ENCODE results near the gene AKAP13. TPM values are rescaled to one million over a fixed set of nuclear protein-coding genes. Genes with fewer than 3 reads are reported as not detected.

Gene AKAP13
- total RNA-seq, 1 donor from 2014 or later: 284 TPM

GRCh38 chr15:85404176-85404917 lies 23.9 kb downstream of the AKAP13 start:
- intact Hi-C loops (cut with micrococcal nuclease): no loop called here
- ATAC-seq (peak; percentile 21), DNase-seq (no peak)

- no peak for DNase-seq
- ATAC-seq: no peak
- intact Hi-C loops (cut with micrococcal nuclease): no loop called here
Measured at GRCh38 chr15:85404918-85405866, 24.8 kb downstream of the AKAP13 start.

GRCh38 chr15:85406916-85407315 lies 26.5 kb downstream of the AKAP13 start:
- intact Hi-C loops (cut with micrococcal nuclease): no loop called here
- DNase-seq (no peak), ATAC-seq (no peak)

GRCh38 chr15:85407421-85408269 lies 27.2 kb downstream of the AKAP13 start:
- intact Hi-C loops (cut with micrococcal nuclease): no loop called here
- no peak for DNase-seq
- ATAC-seq: peak; percentile 28

GRCh38 chr15:85408270-85408746 lies 27.9 kb downstream of the AKAP13 start:
- DNase-seq: no peak
- intact Hi-C loops (cut with micrococcal nuclease): no loop called here
- no peak for ATAC-seq

GRCh38 chr15:85412066-85412465 lies 31.7 kb downstream of the AKAP13 start:
- ATAC-seq (no peak), DNase-seq (no peak)
- intact Hi-C loops (cut with micrococcal nuclease): no loop called here

- ATAC-seq (peak; percentile 76), DNase-seq (peak; percentile 43)
- intact Hi-C loops (cut with micrococcal nuclease): no loop called here
Measured at GRCh38 chr15:85412956-85413854, 32.8 kb downstream of the AKAP13 start.

GRCh38 chr15:85414037-85414436 lies 33.6 kb downstream of the AKAP13 start:
- ATAC-seq: no peak
- intact Hi-C loops (cut with micrococcal nuclease): no loop called here
- no peak for DNase-seq

- no peak for DNase-seq
- intact Hi-C loops (cut with micrococcal nuclease): no loop called here
- peak; percentile 24 for ATAC-seq
Measured at GRCh38 chr15:85414495-85414894, 34.1 kb downstream of the AKAP13 start.

GRCh38 chr15:85414991-85415390 lies 34.6 kb downstream of the AKAP13 start:
- no peak for DNase-seq
- intact Hi-C loops (cut with micrococcal nuclease): no loop called here

GRCh38 chr15:85415783-85416182 lies 35.4 kb downstream of the AKAP13 start:
- DNase-seq (no peak), ATAC-seq (no peak)
- intact Hi-C loops (cut with micrococcal nuclease): no loop called here

More at GRCh38 chr15:85414991-85415390, 34.6 kb downstream of the AKAP13 start:
- ATAC-seq: no peak

- ATAC-seq: no peak
- intact Hi-C loops (cut with micrococcal nuclease): no loop called here
- no peak for DNase-seq
Measured at GRCh38 chr15:85417276-85417675, 36.9 kb downstream of the AKAP13 start.

GRCh38 chr15:85419161-85419560 lies 38.8 kb downstream of the AKAP13 start:
- DNase-seq (no peak), ATAC-seq (no peak)
- intact Hi-C loops (cut with micrococcal nuclease): no loop called here

GRCh38 chr15:85421116-85421925 lies 40.9 kb downstream of the AKAP13 start:
- intact Hi-C loops (cut with micrococcal nuclease): no loop called here
- ATAC-seq: peak; percentile 66
- DNase-seq: no peak

GRCh38 chr15:85422607-85423006 lies 42.2 kb downstream of the AKAP13 start:
- DNase-seq: no peak
- no peak for ATAC-seq
- intact Hi-C loops (cut with micrococcal nuclease): no loop called here

GRCh38 chr15:85423256-85423655 lies 42.9 kb downstream of the AKAP13 start:
- ATAC-seq (no peak), DNase-seq (no peak)
- intact Hi-C loops (cut with micrococcal nuclease): no loop called here

GRCh38 chr15:85424154-85424553 lies 43.8 kb downstream of the AKAP13 start:
- ATAC-seq (no peak), DNase-seq (no peak)
- intact Hi-C loops (cut with micrococcal nuclease): no loop called here

Data from left ventricle myocardium superior (tissue), 1 donor.